Fibroblast of the conjunctiva (primary cell): Measurements from ENCODE around the gene EPHX1.
A peak's percentile ranks its signal among the peaks of the same experiment; 100 is the strongest.
"Not testable (repeated sequence)": the region's sequence is repeated elsewhere in the genome, so short reads cannot be mapped to it uniquely, and the experiment has no call there.

Experiments
- DNase-seq: peaks from one replicate; pipeline ENCODE4 v3.0.0-alpha.2; 2010; ENCODE audit warnings: low read depth

The EPHX1 gene

DNA sequence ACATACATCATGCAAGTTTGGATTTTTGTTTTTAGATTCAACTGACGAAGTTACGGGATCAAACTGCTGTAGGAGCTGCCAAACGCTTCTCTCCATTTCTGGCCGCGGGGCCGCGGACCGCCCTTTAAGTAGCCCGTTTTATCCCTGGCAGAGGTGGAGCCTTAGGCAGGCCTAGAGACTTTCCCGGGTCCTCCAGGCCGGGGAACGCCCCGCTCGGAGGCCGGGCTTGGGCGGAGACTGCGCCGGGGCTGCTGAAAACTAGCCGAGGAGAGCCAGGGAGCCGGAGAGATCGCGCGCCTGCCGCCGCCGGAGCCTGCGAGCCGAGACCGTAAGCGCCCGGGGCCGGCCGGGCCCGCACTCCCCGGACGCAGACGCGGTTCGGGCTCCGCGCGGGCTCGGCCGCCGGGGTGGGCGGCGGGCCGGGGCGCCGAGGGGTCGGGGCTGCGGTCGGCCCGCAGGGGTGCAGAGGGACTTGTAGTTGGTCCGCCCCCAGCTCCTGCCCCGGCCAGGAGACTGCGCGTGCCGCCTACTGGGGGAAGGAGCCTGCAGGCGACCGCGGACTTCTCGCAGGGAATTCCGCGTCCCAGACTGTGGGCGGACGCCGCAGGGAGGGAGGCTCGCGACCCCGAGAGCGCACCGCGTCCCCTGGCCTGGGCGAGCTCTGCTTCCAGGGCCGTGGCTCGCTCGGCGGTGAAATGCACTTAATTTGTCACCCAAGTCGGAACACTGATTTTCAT is at the start of gene EPHX1:
TSS of gene EPHX1 (plus strand) at position 283 of the 737 bp plus-strand sequence. CDS start 18,606 bp downstream, outside the sequence.
- DNase-seq, result peak; percentile 75

DNA sequence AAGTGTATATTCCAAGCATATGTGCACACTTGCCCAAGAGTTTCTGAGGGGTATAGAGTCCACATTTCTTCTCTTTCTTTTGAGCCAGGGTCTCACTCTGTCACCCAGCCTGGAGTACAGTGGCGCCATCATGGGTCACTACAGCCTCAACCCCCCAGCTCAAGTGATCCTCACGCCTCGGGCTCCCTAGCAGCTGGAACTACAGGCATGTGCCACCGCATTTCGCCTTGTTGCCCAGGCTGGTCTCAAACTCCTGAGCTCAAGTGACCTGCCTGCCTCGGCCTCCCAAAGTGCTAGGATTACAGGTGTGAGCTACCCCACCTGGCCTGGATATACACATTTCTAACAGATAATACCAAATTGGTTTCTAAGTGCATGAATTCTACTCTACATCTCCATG is 49.4 kb upstream of the EPHX1 start:
- no peak for DNase-seq

DNA sequence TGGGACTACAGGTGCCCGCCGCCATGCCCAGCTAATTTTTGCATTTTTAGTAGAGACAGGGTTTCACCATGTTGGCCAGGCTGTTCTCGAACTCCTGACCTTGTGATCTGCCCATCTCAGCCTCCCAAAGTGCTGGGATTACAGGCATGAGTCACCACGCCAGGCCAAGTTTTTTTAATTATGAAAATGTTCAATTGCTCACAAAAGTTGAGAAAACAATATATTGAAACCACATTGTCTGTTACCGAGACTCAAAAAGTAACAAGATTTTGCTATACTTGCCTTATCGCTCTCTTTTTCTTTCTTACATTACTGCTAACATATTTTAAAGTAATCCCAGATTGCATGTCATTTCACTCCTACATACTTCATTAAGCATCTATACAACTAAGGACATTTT is 48.5 kb upstream of the EPHX1 start:
- DNase-seq, result not testable (repeated sequence)

DNA sequence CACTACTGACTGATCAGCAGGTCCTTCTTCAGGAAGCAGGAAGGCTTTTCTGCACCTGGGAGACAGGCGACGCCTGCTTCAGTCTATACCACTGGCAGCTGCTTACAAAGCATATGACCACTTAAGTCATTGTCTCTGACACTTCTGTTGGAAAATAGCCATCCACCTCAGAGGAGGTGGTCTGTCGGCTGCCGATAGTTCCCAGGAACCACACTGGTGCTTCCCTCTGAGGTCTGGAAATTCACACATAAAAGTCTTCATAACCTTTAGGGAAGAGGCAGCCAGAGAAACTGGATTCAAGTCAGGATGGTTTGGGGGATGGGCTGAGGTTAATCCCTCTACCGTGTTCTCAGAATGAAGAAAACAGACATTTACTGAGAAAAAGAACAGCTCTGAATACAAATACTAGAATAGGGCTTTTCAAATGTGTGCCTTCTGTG is 47.9 kb upstream of the EPHX1 start:
- DNase-seq, result no peak

DNA sequence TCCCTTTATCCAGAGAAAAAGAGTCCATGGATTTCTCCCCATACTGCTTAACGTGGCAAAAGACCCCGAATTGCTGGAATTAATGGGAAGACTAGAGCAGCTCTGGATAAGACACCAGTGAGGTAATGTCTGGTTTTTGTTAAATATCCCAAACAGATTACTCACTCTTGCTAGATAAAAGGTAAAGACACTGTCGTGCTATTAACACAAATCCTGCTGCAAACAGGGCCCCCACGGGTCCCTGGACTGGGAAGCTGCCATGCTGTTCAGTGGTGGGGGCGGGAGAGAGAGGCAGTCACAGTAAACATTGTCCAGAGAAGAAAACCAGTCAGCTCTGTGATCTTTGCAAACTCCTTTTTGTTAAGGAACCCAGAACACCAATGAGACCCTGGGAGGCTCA is 47.5 kb upstream of the EPHX1 start:
- DNase-seq, result no peak

DNA sequence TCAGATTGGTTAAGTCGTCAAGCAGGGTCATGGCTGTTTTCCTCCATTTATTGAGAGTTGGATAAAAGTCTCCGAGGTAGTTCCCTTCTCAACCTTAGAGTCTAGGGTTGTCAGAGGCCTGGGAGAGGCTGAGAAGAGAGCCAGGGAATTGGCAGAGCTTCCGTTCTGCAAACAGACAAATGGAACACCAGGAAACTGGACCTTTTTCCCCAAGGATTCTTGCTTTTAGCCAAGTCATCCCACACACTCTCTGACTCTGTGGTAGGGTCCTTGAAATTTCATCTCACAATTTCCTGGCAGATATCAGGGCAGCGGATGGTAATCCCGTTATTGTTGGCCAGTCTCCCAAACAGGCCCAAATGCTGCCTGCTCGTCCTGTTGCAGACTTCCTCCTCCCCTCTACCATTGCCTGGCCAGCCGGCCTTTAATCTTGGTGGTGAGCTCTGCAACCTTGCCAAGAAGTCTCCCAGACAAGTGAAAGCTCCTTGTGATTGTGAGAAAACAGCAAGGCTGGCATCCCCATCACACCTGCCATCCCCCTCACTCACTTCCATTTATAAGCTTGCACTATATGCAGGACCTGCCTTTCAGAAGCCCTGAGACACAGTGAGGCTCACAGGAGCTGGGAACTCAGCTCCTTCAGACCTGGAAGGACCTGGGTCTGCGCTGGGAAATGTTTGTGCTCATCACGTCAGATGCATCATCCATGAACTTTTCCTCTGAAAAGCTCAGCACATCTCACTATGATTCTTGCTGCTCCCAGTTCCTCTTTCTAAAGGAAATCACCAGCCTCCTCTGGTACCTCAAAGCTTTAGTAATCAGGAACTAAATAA is 46.0 kb upstream of the EPHX1 start:
- DNase-seq, result peak; percentile 58

DNA sequence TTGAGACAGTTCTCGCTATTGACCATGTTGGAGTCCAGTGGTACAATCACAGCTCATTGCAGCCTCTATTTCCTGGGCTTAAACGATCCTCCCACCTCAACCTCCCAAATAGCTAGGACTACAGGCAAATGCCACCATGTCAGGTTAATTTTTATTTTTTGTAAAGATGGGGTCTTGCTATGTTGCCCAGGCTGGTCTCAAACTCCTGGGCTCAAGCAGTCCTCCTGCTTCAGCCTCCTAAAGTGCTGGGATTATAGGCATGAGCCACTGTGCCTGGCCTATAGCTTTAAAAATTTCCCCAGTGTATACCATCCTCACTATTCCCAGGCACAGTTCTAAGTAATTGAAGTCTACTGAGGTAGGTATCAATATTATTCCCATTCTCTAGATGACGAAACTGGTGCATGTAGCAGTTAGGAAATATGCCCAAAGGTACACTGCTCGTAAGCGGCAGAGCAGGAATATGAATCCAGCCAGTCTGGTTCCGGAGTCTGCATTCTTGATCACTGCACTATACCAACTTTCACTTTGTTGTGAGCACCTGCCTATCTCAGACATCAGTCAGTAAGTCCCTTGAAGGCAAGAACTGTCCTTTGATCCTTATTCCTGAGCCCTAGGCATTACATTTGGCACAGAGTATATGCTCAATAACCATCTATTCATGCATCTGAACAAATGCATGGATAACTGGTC is 43.8 kb upstream of the EPHX1 start:
- DNase-seq, result no peak

DNA sequence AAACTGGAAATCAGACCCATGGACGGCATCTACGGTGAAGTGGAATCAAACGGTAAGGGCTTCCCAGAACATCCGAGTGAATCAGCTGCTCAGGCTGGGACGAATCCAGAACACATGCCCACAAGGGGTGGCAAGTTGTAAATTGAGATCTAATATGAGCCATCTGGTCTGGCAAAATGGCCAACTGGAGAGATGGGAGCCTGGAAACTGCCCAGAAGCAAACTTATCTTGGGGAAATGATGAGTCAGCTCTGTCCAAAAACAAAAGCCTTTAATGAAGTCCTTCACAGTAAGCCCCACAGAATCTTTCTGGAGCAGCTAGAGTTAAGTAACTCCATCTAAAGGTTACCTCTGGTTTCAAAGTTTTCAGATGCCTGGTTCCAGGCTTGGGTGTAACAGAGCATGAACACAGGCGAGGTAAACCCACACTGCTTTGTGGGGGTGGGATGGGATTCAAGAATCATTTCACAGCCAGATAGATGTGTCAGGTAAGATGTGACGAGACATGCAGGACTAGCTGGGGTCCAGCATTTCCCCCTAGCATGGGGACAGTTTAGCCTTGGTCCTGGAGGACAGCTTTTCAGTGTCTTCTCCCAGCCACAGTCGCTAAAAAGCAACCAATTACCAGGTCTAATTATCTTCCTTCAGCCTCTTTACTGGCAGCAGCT is 42.8 kb upstream of the EPHX1 start:
- peak; percentile 96 for DNase-seq

DNA sequence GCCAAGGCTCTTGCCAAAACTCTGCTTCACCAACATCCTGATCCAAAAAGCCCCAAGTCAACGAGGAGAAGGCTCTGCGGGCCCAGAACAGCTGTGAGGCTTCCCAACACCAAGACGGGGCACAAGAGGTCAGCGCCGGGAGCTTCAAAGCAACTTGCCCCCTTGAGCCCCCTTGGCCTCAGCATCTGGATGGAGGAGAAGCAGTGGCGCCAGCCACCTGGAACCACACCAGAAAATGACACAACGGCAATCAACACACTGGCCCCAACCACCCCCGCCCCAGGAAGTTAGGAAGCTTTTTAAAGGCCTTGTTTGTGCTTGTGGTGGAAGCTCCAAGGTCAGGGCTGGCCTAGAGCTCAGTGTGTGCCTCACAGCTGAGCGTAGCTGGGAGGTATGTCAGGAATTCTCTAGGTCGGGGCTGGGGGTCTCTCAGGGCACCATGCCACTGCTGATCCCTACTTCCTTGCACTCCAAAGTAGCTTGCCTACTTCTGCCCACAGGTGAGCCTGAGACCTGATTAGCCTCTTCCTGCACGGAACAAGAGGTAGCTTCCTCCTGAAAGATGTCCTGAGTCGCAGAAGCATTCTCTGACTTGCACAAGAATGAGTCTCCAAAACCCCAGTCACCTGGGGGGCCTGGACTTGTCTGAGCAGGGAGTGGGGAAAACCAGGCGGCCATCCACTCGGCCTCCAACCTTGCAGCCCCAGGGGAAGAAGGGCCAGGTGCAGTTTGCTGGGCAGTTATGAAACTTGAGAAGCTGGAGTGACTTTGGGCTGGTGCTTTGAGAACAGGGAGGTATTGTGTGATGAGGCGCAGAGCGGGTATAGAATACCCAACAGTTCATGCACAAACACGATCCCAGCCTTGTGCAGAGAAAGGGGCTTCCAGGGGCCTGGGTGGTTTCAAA is 42.0 kb upstream of the EPHX1 start:
- DNase-seq, result peak; percentile 75

DNA sequence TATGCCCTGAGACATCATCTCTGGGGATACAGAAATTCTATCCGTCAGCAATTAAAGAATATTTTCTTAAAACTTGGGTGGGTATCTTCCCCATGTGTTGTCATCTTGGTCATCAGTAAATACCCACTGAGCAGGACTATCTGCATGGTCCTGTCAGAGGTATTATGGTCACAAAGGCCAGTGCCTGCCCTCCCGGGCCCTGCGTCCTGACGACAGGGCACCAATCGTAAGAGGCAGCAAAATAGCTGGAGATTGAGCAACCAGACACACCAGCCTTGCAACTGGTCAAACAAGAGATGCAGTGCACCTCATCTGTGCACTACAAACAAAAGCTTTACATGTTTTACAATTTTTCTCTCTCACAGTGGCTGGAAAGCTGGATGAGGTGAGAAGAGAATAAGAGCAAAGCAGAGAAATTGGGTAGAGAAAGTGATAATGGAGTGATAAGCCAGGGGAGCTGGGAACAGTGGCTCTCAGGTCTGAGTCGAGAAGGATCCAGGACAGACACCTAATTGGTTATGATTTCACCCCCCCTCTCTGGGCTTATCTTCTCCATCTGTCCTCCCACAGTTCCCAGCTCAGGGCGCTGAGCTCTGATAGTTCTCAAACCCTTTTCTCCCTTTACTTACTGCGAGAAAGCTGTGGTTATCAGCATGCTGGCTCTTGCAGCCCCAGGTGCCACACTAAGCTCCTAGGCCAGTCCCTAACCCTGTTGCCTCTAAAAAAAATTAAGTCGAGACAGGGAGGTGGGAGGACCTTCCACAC is 41.1 kb upstream of the EPHX1 start:
- no peak for DNase-seq

DNA sequence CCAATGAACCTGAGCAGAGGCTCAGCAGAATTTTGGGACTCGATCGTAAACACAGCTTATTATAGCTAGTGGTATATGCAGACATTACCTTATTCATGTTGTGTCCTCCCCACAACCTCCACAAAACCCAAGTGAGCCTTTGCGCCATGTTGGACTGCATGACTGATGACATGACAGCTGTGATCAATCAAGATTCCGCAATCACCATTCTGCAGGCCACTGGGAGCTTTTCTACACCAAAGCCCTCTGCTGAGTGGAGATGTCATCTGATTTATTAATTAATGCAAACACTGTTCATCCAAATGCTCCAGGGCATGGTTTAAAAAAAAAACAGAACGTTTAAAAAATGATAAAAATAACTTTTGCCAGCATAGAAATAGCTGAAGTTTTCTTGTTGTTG is 40.2 kb upstream of the EPHX1 start:
- DNase-seq, result no peak

DNA sequence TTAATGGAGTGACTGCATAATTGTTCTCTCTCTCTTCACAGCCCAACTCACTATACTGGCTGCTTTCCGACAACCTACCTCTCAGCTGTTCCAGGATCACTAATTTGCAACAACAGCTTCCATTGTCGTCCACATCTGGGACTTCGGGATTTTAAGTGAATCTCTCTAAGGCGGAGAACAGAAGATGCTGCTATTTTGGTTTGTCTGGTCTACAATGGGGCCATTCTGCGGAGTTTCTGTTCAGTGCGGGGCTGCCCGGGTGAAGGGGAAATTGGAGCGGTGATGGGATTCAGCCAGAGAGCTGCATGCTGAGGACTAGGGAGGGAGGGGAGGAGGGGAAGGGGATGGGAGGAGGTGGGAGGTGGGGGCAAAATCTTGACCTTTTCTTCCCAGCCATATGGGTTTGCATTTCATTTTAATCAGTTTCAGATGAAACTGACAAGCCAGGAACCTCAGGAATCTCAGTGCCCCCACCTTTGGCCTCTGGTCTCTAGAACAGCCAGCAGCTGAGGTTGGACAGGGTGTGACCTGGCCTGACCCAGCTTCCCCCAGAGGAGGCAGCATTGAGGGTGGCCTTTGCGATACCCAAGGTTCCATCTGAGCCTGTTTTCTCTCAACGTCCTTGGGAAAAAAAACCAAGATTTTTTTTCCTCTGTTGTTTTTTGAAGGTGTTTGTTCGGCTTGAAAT is 39.2 kb upstream of the EPHX1 start:
- DNase-seq, result no peak

DNA sequence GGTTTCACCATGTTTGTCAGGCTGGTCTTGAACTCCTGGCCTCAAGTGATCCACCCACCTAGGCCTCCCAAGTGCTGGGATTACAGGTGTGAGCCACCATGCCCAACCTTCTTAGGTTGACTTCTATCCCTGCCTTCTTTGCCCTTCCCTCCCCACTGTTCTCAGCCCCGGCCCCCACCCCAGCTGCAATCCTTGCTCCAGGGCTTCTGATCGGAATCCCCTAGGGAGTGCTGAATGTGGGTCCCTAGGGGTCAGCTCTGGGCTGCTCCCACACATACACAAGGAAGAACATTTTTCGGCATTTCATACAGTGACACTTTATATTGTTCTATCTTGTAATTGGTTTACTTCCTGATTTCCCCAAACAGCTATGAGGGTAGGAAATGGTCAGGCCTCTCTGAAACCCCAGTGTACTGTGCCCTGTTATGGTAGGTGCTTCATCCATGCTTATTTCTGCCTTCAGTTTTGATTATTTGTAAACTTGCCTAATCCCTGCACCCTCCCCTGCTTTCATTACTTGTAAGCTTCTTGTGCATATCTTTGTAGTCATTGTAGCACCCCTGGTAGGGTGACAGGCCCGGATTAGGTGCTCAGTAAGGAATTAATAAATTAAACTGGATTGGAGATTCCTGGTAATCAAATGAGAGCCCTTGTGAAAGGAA is 38.1 kb upstream of the EPHX1 start:
- DNase-seq, result no peak

DNA sequence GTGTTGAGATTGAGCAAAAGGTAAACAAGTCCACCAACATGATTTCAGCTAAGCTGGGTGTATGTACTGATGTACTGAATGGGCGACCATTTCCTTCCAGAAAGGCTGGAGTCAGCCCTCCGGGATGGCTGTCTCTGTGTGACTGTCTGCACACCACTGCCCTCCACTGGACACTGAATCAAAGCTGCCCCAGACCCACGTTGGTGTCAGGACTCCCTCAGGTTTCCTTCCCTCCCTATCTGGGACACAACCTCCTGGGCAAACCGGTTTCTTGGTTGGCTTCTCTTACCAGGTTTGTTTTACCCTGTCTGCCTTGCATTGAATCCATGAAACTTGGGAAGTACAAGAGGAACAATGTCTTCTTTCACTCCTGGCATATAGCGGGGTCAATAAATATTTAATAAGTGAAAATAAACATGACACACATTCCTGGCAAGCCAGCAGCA is 37.6 kb upstream of the EPHX1 start:
- DNase-seq, result peak; percentile 88

DNA sequence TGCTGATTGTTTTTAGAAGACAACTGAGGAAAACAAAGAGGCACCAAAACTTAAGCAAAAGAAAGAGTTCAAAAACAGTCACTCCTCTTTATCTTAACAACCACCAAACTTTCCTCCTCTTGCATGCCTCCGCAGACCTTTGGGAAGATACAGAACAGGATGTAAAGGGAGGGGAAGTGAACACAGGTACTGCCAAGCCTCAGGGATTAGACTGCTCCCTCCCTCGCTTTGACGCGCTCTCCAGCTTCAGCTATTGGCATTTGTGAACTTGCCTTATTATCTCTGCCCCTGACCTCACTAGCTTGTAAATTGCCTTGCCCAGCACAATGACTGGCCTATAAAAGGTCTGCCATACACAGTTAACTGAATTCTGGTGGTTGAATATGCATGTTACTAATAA is 37.1 kb upstream of the EPHX1 start:
- no peak for DNase-seq

DNA sequence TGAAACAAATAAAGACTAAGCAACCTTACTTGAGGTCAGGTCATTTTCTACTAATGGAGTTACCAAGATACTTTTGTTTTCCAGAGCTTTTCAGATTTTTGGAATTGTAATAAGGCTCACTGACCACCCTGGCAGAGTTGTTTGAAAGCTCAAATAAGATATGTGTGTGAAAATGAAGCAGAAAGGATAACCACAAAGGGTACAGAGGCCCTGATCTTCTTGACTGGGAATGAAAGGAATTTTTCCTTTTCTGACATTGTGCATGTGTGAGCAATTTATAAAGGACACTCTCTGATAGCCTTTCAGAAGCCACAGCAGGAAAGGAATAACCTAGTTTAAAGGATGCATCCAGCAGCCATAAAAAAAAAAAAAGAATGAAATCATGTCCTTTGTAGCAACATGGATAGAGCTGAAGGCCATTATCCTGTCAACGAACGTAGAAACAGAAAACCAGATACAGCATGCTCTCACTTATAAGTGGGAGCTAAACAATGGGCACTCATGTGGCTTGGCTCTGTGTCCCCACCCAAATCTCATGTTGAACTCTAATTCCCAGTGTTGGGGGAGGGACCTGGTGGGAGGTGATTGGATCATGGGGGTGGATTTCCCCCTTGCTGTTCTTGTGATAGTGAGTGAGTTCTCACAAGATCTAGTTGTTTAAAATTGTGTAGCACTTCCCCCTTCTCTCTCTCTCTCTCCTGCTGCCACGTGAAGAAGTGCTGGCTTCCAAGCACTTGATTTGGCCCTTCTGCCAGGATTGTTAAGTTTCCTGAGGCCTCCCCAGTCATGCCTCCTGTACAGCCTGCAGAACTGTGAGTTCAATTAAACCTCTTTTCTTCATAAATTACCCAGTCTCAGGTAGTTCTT is 35.4 kb upstream of the EPHX1 start:
- no peak for DNase-seq

DNA sequence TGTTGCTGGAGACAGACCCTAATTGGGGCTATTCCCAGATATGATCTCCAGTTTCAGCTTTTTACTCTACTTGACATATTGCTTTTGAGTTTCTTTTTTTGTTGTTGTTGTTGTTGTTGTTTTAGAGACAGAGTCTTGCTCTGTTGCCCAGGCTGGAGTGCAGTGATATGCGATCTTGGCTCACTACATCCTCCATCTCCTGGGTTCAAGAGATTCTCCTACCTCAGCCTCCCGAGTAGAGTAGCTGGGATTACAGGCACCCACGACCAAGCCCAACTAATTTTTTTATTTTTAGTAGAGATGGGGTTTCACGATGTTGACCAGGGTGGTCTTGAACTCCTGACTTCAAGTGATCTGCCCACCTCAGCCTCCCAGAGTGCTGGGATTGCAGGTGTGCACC is 33.6 kb upstream of the EPHX1 start:
- no peak for DNase-seq

DNA sequence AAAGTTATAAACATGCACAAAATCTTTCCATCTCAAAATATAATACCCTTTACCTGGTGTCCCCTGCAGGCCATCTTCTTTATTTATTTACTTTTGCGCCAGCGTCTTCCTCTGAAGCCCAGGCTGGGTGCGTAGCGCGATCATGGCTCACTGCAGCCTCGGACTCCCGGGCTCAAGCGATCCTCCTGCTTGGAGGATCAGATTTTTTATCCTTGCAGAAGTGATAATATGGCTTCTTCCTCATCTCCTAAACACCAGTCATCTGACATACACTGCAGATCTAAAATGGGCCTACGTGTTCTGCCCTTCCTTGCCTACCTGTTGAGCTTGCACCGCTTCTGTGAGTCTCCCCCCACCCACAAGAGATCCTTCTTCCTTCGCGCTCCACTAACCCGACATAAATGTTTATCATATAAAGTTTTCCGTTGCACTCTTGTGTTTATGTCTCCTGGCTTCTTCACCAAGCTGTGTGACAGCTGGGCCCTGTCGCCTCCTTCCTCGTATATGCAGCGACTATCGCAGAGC is 32.8 kb upstream of the EPHX1 start:
- DNase-seq, result no peak
